NCI-H1105 (cell line): ENCODE measurements around the gene CFAP299.
"Not testable (repeated sequence)": the region's sequence is repeated elsewhere in the genome, so short reads cannot be mapped to it uniquely, and the experiment has no call there.

Experiments used
- DNase-seq: peaks from one replicate; lab custom pipeline; 2025; lab: John Stamatoyannopoulos, UW

The CFAP299 gene

GRCh38 chr4:80730158-80730557 lies 394.6 kb downstream of the CFAP299 start:
- DNase-seq: no peak

DNA sequence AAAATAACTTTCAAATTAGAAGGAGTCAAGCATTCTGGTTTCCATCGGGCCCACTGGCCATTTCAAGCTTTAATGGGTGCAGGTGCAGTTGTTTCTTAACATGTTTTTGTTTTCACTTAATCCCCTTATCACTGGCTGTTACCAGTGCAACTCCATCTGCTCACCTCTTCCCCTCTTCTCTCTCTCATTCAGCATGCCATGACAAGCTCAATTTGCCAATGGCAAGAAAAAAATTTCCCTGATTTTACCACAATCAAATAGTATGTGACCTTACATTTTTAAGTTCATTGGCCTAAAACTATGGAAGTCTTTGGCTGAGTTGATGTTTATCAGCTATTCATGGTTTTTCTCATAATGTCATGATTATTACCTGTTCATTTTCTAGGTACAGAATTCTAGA lies 395.9 kb downstream of the CFAP299 start:
- DNase-seq: no peak

GRCh38 chr4:80732010-80732409 lies 396.5 kb downstream of the CFAP299 start:
- no peak for DNase-seq

- DNase-seq: no peak
These were observed 404.8 kb downstream of the CFAP299 start for GRCh38 chr4:80740375-80740774.

- not testable (repeated sequence) for DNase-seq
These were observed 414.0 kb downstream of the CFAP299 start for GRCh38 chr4:80749558-80749957.

DNA sequence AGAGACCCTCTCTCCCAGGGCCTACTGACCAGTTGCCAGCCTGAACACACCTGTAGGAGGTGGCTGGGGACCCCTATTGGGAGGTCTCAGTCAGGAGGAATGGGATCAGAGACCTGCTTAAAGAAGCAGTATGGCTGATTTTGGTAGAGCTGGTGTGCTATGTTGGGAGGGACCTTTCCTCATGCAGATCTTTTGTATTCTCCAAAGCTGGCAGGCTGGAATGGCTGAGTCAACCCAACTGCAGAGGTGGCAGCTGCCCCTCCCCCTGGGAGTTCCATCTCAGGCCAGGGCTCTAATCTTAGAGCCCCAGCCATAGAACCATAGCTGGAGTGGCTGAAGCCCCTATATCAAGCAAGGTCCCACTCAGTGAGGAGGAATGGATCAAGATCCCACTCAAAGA lies 415.7 kb downstream of the CFAP299 start:
- no peak for DNase-seq

DNA sequence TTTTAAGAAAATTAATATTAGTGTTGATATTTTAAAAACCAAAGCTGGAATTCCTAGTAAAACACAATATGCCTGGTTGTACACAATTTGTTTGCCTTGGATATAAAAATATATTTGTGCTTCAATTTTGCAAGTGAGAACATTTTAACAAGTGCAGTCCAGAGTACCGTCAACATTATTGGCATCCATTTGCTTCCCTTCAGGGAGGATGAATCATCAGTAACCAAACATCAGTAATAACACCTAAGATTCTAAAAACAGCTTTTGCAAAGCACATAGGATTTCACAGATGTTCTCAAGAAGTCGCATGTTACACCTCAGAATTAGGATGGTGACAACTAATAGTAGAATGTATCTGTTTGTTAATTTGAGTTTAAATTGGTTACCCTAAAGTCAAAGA lies 432.4 kb downstream of the CFAP299 start:
- no peak for DNase-seq

- DNase-seq: no peak
These were observed 440.6 kb downstream of the CFAP299 start for GRCh38 chr4:80776168-80776567.

- DNase-seq: no peak
These were observed 445.9 kb downstream of the CFAP299 start for GRCh38 chr4:80781431-80781830.

DNA sequence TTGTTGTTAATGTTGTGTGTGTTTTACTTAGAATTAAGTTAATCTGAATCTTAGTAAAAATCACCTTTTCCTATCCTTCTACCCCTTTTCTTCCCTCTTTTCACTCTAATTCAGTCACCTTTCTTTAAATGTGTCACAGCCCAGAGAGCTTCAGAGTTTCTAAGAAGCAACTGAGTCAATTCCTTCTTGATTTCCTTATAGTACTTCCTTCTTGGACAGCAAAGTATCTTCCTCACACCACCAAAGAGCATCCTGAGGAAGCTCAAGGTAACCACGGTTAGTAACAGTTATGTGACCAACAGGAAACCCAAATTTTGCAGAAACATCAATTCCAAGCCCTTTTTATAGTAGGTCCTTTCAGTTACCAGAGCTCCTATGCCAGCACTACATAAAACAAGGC lies 451.8 kb downstream of the CFAP299 start:
- no peak for DNase-seq

GRCh38 chr4:80788798-80789197 lies 453.3 kb downstream of the CFAP299 start:
- DNase-seq: peak; percentile 11

- DNase-seq: no peak
These were observed 454.6 kb downstream of the CFAP299 start for GRCh38 chr4:80790152-80790551.

GRCh38 chr4:80793660-80794059 lies 458.1 kb downstream of the CFAP299 start:
- DNase-seq: not testable (repeated sequence)

GRCh38 chr4:80798082-80798481 lies 462.6 kb downstream of the CFAP299 start:
- no peak for DNase-seq

DNA sequence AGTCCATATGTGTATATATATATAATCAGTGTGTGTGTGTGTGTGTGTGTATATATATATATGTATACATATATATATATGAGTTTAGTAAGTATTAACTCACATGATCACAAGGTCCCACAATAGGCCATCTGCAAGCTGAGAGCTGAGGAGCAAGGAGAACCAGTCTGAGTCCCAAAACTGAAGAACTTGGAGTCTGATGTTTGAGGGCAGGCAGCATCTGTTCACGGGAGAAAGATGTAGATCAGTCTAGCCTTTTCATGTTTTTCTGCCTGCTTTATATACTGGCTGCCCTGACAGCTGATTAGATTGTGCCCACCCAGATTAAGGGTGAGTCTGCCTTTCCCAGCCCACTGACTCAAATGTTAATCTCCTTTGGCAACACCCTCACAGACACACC lies 465.2 kb downstream of the CFAP299 start:
- DNase-seq: not testable (repeated sequence)

- no peak for DNase-seq
These were observed 467.8 kb downstream of the CFAP299 start for GRCh38 chr4:80803337-80803736.

GRCh38 chr4:80806472-80806871 lies 470.9 kb downstream of the CFAP299 start:
- no peak for DNase-seq

- no peak for DNase-seq
These were observed 473.7 kb downstream of the CFAP299 start for GRCh38 chr4:80809039-80809729.

GRCh38 chr4:80811406-80811805 lies 475.9 kb downstream of the CFAP299 start:
- no peak for DNase-seq

DNA sequence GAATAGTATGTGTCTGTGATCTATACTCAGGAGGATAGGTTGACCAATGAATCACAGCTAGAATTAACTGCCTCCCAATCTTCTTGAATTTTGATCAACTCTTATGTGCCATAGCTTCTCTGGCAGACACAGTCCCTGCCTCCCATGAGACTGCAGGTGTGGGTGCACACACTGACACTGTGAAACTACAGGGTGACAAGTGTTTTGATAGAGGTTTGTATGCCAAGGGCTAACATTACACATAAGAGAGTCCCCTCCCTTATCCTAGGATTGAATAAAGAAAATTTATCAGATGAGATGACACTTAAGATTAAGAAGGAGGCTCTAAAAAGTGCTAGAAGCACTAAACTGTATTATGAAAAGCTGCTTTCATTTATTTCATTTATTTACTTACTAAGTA lies 476.6 kb downstream of the CFAP299 start:
- DNase-seq: no peak

GRCh38 chr4:80814266-80814665 lies 478.7 kb downstream of the CFAP299 start:
- DNase-seq: no peak

- no peak for DNase-seq
These were observed 496.1 kb downstream of the CFAP299 start for GRCh38 chr4:80831383-80832361.

DNA sequence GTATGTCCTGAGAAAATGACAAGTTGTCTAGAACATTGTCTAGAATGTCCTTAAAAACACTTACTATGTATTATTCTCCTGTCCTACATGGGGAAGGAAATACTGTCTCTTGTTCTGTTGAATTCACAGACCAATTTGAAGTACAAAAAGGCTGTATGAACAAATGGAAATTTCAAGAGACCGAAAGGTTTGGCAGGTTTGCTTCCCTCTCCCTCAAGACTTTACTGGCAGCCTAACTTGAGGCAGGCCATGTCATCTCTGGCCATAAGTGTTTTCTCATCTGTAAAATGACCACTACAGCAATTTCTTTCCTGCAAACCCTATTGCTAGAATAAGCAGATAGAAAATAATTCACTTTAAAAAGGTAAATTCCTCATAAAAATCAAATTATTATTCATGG lies 503.8 kb downstream of the CFAP299 start:
- DNase-seq: no peak
